SH-SY5Y (cell line): ENCODE measurements around the gene CCDC6.

Experiments
- GATA2 ChIP-seq: IDR thresholded peaks from 2 replicates; pipeline ENCODE4 v1.6.1; 2011; ENCODE audit warnings: mild to moderate bottlenecking, low read depth, low read length
- GATA3 ChIP-seq: IDR thresholded peaks from 2 replicates; pipeline ENCODE4 v1.6.1; 2011; ENCODE audit warnings: low read depth, mild to moderate bottlenecking, low read length, moderate library complexity

GRCh38 chr10:59868696-59869593 lies 37.4 kb downstream of the CCDC6 start:
- TF ChIP-seq GATA2 = no peak
- TF ChIP-seq GATA3 = no peak
